Dermis blood vessel endothelial cell (primary cell): ENCODE measurements around the gene CCHCR1. TPM values are rescaled to one million over a fixed set of nuclear protein-coding genes. Genes with fewer than 3 reads are reported as not detected.
A peak's percentile ranks its signal among the peaks of the same experiment; 100 is the strongest.

Experiments used
- DNase-seq: peaks from one replicate; pipeline ENCODE4 v3.0.0; 2010
- total RNA-seq: library from RNA; depleted of rRNA; stranded (reverse); fragments of >200 nt; gene quantifications from 2 replicates; pipeline ENCODE4 v1.2.3, GENCODE V29; 2014

Gene CCHCR1
- total RNA-seq, 1 donor from 2014 or later: 12.3 TPM

DNA sequence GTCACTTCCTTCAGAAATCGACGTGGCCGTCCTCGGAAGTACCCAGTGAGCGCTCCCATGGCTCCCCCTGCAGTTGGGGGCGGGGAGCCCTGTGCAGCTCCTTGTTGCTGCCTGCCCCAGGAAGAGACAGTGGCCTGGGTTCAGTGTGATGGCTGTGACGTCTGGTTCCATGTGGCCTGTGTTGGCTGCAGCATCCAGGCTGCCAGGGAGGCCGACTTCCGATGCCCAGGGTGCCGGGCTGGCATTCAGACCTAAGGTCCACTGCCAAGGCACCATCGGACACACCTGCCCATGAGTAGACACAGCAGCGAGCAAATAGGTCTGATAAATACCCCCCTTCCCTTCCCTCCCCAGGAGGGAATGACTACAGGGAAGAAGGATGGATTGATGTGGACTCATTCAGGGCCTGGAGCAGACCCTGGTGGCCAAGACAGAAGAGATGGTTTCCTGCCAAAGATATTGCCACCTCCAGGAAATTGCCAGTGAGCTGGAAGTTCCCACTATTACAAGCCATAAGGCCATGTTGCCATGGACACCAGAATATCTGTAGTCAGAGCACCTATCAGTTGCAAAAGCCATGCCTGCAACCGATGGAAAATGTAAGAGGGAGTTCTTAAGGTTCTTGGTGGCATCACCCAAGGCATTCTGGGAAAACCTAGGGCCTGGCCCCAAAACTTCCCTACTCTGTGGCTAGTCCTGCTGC lies 5.0 kb upstream of the CCHCR1 start:
- DNase-seq: no peak

DNA sequence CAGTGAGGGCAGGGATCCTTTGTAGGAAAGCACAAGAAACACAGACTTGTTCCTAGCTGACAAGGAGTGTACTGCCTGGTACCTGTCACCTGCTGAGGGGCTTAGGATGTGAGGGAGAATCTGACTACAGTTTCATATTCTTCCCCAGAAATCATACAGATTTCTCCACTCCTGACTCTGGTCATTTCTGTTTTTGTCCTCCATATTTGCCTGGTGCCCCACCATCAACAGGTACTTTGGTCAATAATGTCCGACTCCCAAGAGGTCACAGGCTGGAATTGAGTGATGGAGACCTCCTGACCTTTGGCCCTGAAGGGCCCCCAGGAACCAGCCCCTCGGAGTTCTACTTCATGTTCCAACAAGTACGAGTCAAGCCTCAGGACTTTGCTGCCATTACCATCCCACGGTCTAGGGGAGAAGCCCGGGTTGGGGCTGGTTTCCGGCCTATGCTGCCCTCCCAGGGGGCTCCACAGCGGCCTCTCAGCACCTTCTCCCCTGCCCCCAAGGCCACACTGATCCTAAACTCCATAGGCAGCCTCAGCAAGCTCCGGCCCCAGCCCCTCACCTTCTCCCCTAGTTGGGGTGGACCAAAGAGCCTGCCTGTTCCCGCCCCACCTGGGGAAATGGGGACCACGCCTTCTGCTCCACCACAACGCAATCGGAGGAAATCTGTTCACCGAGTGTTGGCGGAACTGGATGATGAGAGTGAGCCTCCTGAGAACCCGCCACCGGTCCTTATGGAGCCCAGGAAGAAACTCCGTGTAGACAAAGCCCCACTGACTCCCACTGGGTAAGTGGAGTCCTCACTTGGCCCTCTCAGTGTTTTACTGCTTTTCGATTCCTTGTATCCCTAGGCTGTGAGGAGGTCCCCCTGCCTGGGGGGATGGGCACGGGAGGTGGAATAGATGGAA lies 3.9 kb upstream of the CCHCR1 start:
- no peak for DNase-seq

DNA sequence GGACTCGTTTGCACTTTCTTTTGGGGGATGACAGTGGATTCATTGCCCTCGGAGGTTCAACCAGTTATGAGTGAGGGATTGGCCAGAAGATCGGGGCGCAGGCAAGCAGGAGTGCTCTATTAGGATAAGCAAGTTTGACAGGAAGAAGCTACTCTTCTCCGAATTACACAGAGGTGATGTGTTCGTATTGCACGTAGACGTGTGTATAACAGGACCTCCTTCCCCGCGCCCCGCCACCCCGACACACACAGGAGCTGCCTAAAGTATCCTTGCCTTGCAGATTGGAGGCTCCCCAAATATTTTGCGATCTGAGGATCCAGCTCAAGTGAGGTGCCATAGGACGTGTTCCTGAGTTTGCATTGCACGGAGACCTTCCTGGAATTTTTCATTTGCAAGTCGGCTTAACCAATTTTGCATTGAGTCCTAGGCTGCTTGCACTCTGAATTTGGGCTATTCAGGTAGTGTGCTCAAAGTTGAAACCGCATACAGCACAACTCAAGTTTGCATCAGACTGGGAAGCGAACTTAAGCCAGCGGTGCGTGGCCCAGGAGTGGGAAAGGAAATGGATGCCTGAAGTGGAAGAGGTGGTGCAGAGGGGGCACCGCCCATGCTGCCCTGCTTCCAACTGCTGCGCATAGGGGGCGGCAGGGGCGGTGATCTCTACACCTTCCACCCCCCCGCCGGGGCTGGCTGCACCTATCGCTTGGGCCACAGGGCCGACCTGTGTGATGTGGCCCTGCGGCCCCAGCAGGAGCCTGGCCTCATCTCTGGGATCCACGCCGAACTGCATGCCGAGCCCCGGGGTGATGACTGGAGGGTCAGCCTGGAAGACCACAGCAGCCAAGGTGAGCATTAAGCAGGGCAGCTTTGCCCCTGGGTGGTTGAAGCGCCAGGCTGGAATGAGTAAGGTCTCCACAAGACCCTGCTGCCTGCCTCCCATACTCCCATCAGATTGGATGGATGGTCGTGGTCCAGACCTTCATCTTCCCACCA lies 1.6 kb upstream of the CCHCR1 start:
- DNase-seq: peak; percentile 21

DNA sequence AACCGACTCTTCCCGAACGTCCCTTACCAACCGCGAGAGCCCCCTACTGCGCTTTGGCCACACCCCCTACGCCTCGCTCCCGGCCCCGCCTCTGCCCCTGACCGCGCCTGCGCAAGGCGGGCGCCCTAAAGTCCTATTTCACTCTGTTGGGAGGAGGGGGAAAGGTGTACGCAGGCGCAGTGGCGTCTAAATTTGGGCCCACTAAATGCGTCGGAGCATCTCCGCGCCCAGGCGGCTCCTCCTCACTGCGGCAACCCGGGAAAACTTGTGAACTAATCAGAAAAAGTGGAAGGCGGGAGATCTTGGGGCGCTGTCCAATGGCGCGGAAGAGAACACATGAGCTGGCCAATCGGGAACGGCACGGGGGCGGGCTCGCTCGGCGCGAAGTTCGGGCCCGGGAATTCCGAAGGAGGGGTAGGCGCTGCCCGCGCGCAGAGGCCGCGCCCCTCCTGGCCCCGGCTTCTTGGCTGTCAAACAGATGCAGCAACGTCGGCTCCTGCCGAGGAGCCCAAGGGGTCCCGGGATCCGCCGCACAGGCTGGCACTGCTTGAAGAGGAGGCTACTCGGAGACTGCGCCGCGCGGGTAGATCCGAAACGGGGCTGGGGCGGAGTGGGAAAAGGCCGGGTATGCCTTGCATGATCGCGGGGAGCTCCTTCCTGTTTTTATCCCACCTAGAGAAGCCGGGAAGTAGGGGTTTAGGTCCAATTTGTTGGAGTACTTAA lies 699 bp upstream of the CCHCR1 start, which contains the start of gene TCF19:
TCF19 (plus strand) TSS at position 450 of the 723 bp plus-strand sequence. CDS start 881 bp downstream, outside the sequence.
- DNase-seq: peak; percentile 99

DNA sequence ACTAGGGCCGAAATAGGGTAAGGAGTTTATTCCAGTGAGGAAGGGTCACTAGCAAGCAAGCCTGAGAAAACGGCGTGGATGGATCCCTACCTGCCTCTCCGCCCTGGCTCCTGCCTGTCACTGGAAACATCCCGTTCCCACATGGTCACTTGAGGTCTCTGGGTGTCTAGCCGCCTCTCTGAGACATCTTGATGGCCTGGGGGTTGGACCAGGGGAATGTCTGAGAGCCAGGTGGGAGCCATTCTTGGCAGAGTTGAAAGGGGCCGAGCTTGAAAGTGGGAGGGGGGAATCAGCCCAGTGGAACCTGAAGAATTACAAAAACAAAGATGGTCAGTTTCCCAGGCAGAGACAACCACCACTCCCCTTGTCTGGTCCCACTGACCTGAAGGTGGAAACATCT lies 961 bp downstream of the CCHCR1 start:
- DNase-seq: no peak

DNA sequence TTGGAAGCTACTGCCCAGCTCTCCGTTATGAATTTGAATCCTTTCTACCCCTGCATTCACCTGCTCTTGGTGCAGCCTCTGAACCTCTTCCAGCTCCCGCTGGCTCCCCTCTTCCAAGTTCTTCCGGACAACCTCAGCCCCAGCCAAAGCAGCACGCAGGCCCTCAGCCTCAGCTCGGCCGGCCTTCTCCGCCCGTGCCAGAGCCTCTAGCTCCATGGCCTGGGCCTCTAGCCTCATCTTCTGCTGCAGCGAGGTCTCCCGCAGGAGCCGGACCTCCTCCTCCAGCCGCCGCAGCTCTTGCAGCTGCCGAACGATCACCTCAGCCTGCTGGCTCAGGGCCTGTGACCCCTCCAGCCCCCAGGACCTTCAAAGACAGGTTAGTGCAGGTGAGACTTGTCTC lies 3.2 kb downstream of the CCHCR1 start:
- no peak for DNase-seq

DNA sequence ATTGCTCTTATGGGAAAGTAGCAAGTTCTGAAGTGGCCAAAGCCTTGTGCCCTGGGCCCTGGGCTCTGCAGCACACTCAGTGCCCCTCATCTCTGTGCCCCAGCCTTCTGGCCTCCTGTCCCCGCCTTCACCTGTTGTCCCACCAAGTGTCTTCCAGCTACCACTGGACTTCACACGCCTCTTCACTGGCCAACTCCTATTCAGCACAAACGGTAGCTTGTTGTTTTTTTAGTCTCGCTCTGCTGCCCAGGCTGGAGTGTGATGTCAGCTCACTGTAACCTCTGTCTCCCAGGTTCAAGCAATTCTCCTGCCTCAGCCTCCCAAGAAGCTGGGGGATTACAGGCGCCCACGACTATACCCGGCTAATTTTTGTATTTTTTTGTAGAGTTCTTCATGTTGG lies 4.8 kb downstream of the CCHCR1 start:
- DNase-seq: no peak

DNA sequence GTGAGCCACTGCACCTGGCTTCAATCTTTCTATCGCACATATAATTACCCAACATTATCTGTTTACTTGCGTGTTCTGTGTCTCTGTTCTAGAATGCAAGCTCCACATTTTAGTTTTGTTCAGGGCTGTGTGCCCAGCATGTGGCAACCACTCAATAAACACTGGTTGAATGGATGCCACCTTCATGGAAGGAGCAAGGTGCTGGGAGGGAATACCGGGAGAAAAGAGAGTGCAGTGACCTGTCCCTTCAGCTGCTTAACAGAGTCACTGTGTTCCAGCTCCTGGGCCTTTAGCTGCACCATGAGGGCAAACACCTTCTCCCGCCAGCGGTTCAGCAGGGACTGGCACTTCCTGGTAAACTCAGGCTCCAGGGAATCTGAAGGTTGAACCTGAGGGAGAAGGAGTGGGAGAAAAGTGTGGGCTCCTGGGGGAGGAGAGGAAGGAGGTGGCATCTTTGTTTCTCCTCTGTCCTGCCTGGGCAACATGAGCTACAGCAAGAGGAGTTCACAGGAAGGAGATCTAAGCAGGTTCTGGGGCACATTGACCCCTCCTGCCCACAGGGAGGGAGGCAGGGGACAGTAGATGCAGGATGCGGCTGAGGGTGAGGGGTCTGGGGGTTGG lies 7.7 kb downstream of the CCHCR1 start:
- no peak for DNase-seq

DNA sequence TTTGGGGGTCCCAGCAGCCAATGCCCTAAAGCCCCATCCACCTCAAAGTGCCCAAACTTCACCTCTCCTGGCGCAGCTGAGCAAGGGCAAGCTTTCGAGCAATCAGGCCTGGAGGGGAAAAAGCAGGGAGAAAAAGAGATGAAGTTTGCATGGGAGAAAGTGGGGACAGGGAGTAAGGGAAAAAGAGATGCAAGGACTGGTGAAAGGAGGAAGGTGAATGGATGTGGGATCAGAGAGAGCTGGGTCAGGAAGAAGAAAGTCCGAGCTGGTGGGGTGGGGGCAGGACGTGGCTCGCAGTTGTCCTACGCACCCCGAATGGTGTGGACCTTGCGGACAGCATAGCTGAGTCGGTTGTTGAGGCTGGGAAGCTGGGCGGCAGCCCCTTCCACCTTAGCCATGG lies 12.2 kb downstream of the CCHCR1 start:
- DNase-seq: no peak

DNA sequence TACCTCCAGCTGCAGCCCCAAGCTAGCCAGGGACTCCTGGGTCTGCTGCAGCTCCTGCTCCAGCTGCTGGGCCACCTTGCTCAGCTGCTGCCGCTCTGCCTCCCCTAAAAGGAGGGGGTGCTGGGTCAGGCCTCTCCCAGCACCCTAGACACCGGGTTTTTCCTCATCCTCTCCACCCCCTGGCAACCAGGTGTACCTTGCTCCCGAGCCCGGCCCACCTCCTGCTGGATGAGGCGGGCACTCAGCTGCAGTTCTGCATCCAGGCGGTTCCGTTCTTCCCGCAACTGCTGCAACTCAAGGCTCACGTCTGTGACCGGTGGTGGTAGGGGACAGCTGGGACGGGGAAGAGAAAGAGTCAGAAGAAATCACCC lies 12.6 kb downstream of the CCHCR1 start:
- DNase-seq: no peak

DNA sequence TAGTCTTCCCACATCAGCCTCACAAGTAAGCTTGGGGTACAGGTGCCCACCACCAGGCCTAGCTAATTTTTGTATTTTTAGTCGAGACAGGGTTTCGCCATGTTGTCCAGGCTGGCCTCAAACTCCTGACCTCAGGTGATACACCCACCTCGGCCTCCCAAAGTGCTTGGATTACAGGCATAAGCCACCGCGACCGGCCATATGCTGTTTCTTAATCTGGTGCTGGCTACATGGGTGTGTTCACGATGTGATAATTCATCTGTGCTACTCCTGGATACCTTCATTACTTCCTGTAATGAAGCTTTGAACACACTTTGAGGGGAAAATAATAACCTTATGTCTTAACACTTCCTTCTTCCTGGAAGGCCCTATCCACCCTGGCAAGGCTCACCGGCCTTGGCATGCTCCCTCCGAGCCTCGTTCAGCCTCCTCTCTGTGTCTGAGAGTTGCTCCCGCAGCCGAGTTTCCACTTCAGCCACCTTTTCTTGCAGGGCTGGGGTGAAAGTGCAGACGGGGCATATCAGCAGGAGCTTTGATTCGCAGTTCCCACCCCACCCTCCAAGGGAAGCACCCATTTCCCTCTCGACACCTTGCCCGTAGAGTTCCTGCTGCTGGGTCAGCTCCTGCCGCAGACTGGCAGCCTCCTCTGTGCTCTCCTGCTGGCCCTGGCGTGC lies 13.2 kb downstream of the CCHCR1 start:
- no peak for DNase-seq

DNA sequence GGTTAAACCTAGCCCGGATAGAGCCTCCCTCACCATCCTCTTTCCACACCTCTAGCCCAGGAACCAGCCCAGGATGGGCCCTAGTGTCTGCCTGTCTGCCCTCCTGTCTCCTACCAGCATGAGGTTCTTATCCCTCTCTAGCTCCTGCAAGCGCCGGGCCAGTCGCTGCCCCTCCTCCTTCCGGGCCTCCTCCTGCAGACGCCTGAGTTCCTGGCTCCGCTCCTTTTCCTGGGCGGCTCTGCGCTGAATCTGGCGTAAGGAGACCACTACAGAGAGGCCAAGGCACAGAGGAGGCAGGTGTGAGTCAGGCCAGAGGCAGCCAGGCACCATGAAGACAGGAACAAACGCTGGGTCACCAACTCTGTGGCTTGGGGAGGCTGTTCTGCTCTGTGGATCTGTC lies 14.5 kb downstream of the CCHCR1 start:
- peak; percentile 37 for DNase-seq

DNA sequence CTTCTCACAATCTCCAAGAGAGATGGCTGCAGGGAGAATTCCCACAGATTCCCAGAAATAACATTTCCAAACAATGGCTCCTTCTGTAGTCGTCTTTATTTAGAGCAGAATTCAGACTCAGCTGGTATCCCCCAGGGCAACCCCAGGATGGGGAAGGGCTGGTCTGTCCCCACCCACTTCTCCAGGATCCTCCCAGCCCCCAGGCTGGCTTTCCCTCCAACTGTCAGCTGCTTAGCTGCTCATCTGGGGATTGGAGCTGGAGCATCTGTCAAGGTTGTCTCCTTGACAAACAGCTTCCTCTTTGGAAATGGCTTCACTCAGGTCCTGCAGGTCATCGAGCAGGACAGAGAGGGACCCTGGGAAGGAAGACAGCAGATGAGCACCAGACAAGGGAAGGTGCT lies 15.2 kb downstream of the CCHCR1 start:
- DNase-seq: no peak

DNA sequence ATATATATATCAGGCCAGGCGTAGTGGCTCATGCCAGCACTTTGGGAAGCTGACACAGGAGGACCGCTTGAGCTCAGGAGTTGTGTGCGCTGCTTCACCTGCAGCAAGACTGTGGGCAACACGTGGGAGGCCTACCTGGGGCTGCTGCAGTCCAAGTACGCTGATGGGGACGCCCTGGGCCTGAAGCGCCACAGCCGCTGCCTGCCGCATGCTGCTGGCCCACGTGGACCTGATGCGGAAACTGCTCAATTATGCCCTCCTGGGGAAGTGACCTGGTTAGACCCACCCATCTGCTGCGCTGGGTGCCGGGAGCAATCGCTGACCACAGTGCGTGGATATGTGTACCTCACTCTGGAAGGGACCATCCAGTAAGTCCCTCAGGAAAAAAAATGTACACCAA lies 17.0 kb downstream of the CCHCR1 start:
- no peak for DNase-seq

DNA sequence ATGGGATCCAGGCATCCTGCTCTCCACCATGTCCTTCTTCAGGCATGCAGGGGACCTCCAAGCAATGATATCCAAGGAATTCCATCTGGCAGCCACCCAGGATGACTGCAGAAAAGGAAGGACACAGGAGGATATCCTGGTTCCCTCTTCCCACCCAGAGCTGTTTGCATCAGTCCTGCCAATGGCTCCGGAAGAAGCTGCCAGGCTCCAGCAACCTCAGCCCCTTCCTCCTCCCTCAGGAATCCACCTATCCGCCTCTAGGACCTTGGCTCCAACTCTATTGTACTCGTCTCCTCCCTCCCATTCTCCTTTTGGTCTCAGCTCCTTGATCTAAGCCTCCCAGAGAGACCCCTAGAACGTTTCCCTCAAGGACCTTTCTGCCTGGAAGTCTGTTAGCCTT lies 18.0 kb downstream of the CCHCR1 start:
- DNase-seq: peak; percentile 23

DNA sequence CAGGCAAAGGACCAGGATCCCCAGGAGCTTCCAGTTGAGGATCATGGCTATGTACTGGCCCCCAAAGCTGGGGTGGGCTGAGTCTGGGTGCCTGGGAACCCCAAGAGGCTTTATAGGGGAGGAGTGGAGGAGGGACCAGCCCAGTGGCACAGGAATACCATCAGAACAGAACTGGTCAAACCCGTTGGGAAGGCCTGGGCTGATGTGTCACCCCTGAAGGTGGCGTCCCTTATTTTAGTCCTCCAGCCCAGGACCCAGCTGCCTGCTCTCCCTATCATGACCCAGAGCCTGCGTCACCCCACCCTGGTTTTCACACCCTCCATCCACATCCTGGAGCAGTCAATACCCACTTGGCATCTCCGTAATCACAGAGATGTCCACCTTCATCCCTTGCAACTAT lies 18.6 kb downstream of the CCHCR1 start, which contains the start of gene PSORS1C2:
PSORS1C2 (minus strand) TSS at position 85 of the 400 bp plus-strand sequence; CDS start at position 45, 40 bp downstream.
- DNase-seq: no peak

DNA sequence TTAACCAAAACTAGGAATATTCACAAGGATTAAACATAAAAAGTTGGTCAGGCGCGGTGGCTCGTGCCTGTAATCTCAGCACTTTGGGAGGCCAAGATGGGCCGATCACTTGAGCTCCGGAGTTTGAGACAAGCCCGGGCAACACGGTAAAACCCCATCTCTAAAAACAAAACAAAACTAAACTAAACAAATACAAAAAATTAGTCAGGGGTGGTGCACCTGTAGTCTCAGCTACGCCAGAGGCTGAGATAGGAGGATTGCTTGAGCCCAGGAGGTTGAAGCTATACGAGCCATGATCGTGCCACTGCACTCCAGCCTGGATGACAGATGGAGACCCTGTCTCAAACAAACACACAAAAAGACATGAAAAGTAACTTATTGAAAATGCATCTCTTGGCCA lies 21.9 kb downstream of the CCHCR1 start:
- DNase-seq: no peak

DNA sequence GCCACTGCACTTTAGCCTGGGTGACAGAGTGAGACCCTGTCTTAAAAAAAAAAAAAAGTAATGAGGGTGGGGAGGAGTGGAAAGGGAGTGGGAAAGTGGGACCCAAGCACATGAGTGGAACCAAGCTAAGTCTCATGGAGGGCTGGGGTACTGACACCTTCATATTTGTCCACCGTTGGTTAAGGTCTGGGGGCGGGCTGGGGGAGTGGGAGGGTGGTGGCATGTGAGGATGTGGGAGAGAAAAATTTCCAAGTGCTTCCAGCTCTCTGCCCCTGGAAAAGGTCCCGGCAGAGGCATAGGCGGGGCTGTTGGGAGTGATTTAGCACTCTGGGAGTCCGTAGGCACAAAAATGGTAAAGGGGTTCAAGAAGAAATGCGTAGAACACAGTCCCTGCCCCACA lies 24.8 kb downstream of the CCHCR1 start:
- DNase-seq: no peak

DNA sequence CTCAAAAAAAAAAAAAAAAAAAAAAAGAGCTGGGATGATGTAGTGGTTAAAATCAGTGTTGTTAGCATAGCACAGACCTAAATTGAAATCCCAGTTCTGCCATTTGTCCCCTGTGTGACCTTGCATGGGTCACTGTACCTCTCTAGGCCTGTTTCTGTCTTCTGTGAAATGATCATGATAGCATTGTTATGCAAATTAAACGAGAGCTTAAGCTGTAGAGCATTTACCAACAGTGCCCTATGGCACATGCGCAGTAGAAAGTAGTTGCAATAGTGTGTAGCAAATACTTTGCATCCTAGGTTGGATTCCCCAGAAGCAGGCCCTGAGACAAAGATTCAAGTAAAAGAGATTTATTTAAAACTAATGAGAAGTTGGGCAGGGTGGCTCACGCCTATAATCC lies 26.0 kb downstream of the CCHCR1 start:
- no peak for DNase-seq

DNA sequence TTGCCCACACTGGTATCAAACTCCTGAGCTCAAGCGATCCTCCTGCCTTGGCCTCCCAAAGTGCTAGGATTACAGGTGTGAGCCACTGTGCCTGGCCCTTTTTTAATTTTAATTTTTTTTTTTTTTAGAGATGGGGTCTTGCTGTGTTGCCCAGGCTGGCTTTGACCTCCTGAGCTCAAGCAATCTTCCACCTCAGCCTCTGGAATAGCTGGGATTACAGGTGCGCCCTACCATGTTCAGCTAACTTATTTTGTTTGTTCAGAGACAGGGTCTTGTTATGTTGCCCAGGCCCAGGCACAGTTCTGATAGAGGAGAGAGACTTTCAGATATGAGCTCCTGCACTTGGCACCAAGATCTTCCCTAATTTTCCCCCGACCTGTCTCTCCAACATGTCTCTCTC lies 26.9 kb downstream of the CCHCR1 start:
- no peak for DNase-seq

DNA sequence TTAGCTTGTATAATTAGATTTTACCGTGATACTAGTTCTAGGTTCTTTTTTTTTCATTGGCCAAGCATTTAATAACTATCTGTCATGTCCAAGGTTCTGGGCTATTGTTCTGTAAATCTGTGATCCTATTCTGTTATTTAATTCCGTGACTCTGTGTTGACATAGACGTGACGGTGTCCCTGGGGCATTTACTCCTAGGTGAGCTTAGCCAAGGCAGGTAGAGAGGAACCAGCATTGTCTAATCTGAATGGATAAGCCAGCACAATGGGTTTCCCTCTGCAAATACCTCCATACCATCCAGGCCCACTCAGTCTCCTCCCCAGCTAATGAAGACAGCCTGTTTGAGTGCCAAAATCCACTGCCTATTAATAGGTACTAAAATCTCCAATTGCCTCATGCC lies 28.5 kb downstream of the CCHCR1 start:
- no peak for DNase-seq
